ENCODE data around the gene KCNK4.

Gene KCNK4

DNA sequence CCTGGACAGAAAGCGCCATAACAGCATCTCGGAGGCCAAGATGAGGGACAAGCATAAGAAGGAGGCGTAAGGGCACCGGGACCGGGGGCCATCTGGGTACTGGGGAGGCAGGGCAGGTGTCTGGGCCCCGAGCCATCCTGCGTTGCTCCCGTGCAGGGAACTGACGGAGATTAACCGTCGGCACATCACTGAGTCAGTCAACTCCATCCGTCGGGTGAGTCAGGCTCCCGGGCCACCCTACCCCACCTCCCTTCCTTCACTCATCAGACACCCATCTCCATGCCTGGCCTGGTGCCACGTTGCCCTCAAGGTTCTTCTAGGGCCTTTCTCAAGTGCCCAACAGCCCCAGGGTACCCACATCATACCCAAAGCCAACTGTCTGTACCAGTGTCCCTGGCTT, 24.8 kb upstream of the KCNK4 start:
- no peak overlapping the region for H3K4me3 ChIP-seq (ENCODE audit: low read length, poor library complexity, severe bottlenecking)
- no peaks in the 10 kb centered on the region for H3K79me2 ChIP-seq (ENCODE audit: insufficient read depth, low read length)
- H3F3A ChIP-seq (ENCODE audit: low read depth): peaks cover 6% of the 10 kb centered on the region; the same call in 1 of the 2 replicates
- H4K20me1 ChIP-seq (ENCODE audit: insufficient read depth, low read length, poor library complexity, severe bottlenecking): no peaks in the 10 kb centered on the region
- H3K9me3 ChIP-seq (ENCODE audit: insufficient read depth, low read depth, low read length): no peaks in the 10 kb centered on the region
- H3K4me2 ChIP-seq (ENCODE audit: low read depth, low read length, poor library complexity, severe bottlenecking): no peak overlapping the region
- no peak for TF ChIP-seq EZH2phosphoT487 (IDR thresholded peaks at IDR 0.05; ENCODE audit: borderline replicate concordance)
- TF ChIP-seq, protein P1, sequence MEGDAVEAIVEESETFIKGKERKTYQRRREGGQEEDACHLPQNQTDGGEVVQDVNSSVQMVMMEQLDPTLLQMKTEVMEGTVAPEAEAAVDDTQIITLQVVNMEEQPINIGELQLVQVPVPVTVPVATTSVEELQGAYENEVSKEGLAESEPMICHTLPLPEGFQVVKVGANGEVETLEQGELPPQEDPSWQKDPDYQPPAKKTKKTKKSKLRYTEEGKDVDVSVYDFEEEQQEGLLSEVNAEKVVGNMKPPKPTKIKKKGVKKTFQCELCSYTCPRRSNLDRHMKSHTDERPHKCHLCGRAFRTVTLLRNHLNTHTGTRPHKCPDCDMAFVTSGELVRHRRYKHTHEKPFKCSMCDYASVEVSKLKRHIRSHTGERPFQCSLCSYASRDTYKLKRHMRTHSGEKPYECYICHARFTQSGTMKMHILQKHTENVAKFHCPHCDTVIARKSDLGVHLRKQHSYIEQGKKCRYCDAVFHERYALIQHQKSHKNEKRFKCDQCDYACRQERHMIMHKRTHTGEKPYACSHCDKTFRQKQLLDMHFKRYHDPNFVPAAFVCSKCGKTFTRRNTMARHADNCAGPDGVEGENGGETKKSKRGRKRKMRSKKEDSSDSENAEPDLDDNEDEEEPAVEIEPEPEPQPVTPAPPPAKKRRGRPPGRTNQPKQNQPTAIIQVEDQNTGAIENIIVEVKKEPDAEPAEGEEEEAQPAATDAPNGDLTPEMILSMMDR (conservative IDR thresholded peaks at IDR 0.05; ENCODE audit: low read length): no peak
- no peak overlapping the region for H2AFZ ChIP-seq (ENCODE audit: low read length)
- no peak overlapping the region for H3K9ac ChIP-seq (ENCODE audit: low read depth, low read length, poor library complexity, severe bottlenecking)
- no peaks in the 10 kb centered on the region for H3K27me3 ChIP-seq (ENCODE audit: insufficient read depth, low read length, poor library complexity, severe bottlenecking)
- peaks cover 14% of the 10 kb centered on the region for H3K4me1 ChIP-seq (ENCODE audit: insufficient read depth, low read length, poor library complexity, severe bottlenecking)
- H3K36me3 ChIP-seq (ENCODE audit: insufficient read depth, low read length): no peaks in the 10 kb centered on the region
- H3K9me2 ChIP-seq (replicated peaks; ENCODE audit: low read depth, low read length): no peaks in the 10 kb centered on the region

DNA sequence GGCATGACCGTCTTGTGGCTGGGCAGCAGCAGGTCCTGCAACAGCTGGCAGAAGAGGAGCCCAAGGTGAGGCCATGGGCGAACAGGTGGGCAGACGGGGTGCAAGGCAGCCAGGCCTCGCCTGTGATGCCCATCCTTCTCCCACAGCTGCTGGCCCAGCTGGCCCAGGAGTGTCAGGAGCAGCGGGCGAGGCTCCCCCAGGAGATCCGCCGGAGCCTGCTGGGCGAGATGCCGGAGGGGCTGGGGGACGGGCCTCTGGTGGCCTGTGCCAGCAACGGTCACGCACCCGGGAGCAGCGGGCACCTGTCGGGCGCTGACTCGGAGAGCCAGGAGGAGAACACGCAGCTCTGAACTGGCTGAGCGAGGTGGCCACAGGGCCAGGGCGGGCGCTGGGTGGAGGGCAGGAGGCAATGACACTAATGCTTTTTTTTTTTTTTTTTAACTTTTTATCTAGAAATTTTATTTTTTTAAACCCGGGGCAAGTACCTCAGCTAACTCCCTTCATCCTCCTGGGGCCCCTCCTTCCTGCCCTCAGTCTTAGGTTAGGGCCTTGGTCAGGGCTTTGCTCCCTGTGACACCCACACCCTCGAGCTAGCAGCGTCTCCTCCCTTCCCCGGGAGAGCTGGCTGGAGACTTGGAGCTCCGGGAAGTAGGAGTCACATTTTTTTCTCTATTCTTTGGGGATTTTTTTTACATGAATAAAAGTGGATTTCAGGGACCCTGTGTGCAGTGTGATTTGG, 23.7 kb upstream of the KCNK4 start:
- Histone ChIP-seq H4K20me1 (ENCODE audit: insufficient read depth, low read length, poor library complexity, severe bottlenecking) (no peaks in the 10 kb centered on the region), H3K9ac (ENCODE audit: low read depth, low read length, poor library complexity, severe bottlenecking) (peak overlapping the region; percentile 87), H2AFZ (ENCODE audit: low read length) (no peak overlapping the region), H3K4me2 (ENCODE audit: low read depth, low read length, poor library complexity, severe bottlenecking) (peak overlapping the region; percentile 82), H3K4me1 (ENCODE audit: insufficient read depth, low read length, poor library complexity, severe bottlenecking) (peaks cover 24% of the 10 kb centered on the region), H3K79me2 (ENCODE audit: insufficient read depth, low read length) (no peaks in the 10 kb centered on the region; the same call in 1 of the 2 replicates), H3K4me3 (ENCODE audit: low read length, poor library complexity, severe bottlenecking) (no peak overlapping the region), H3K27me3 (ENCODE audit: insufficient read depth, low read length, poor library complexity, severe bottlenecking) (no peaks in the 10 kb centered on the region), H3K9me3 (ENCODE audit: insufficient read depth, low read depth, low read length) (no peaks in the 10 kb centered on the region), H3K36me3 (ENCODE audit: insufficient read depth, low read length) (no peaks in the 10 kb centered on the region), H3K9me2 (replicated peaks; ENCODE audit: low read depth, low read length) (no peaks in the 10 kb centered on the region), H3F3A (ENCODE audit: low read depth) (peaks cover 6% of the 10 kb centered on the region; the same call in 1 of the 2 replicates)
- no peak for TF ChIP-seq EZH2phosphoT487 (IDR thresholded peaks at IDR 0.05; ENCODE audit: borderline replicate concordance)
- TF ChIP-seq, protein P1 (conservative IDR thresholded peaks at IDR 0.05; ENCODE audit: low read length): no peak

DNA sequence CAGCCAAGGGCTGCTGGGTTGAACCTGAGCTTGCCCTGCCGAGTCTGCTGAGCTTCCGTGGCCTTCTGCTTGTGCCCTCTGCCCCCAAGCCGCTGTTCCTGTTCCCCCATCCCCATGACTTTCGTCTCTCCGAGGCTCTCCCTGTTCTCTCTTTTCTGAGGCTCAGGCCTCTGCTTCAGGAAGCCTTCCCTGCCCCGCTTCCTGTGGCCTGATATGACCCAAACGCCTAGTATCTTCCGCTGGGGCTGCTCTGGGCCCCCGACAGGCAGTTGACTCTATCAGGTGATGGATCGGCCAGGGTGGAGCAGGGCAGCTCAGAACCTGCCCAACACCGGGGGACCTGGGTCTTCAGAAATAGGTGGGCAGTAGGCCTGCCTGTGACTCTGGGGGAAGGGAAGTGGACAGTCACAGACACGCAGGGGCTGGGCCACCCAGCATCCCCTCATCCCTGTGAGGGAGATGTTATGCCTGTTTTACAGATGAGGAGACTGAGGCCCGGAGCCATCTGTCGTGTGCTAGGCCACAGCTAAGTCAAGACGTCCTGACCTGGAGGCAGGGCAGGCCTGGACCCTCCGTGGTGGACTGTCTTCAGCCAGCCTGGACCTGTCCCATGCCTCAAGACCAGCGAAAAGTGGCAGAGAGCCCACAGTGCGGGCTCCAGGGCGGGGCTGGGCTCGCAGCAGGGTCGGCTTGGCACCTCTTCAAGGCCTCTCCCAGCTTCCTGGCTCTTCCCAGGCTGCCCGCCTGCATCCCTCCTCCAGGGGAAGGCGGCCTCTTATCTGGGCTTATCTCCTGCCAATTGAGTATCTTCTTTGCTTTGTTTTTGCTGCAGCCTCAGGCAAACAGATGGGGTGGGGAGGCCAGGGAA, 22.8 kb upstream of the KCNK4 start:
- no peaks in the 10 kb centered on the region for H3K9me3 ChIP-seq (ENCODE audit: insufficient read depth, low read depth, low read length)
- peaks cover 6% of the 10 kb centered on the region; the same call in 1 of the 2 replicates for H3F3A ChIP-seq (ENCODE audit: low read depth)
- peak overlapping the region; percentile 87 for H3K9ac ChIP-seq (ENCODE audit: low read depth, low read length, poor library complexity, severe bottlenecking)
- H3K27me3 ChIP-seq (ENCODE audit: insufficient read depth, low read length, poor library complexity, severe bottlenecking): no peaks in the 10 kb centered on the region
- no peaks in the 10 kb centered on the region; the same call in 1 of the 2 replicates for H3K79me2 ChIP-seq (ENCODE audit: insufficient read depth, low read length)
- H3K4me1 ChIP-seq (ENCODE audit: insufficient read depth, low read length, poor library complexity, severe bottlenecking): peaks cover 27% of the 10 kb centered on the region
- no peak for TF ChIP-seq EZH2phosphoT487 (IDR thresholded peaks at IDR 0.05; ENCODE audit: borderline replicate concordance)
- TF ChIP-seq, protein P1 (conservative IDR thresholded peaks at IDR 0.05; ENCODE audit: low read length): no peak
- H3K9me2 ChIP-seq (replicated peaks; ENCODE audit: low read depth, low read length): no peaks in the 10 kb centered on the region
- no peaks in the 10 kb centered on the region for H3K36me3 ChIP-seq (ENCODE audit: insufficient read depth, low read length)
- H4K20me1 ChIP-seq (ENCODE audit: insufficient read depth, low read length, poor library complexity, severe bottlenecking): no peaks in the 10 kb centered on the region
- peak overlapping the region; percentile 82 for H3K4me2 ChIP-seq (ENCODE audit: low read depth, low read length, poor library complexity, severe bottlenecking)
- H3K4me3 ChIP-seq (ENCODE audit: low read length, poor library complexity, severe bottlenecking): peak overlapping the region; percentile 74
- H2AFZ ChIP-seq (ENCODE audit: low read length): no peak overlapping the region

Data from Loucy (cell line).